ENCODE results near the gene IFT81.
"Not testable (repeated sequence)": the region's sequence is repeated elsewhere in the genome, so short reads cannot be mapped to it uniquely, and the experiment has no call there.

Gene IFT81

GRCh38 chr12:110211639-110212536, 87.7 kb downstream of the IFT81 start:
- not testable (repeated sequence) for DNase-seq

- DNase-seq: no peak
Observed at GRCh38 chr12:110217996-110218674, 94.0 kb downstream of the IFT81 start.

- DNase-seq: no peak
Observed at GRCh38 chr12:110222027-110222426, 97.9 kb downstream of the IFT81 start.

- no peak for DNase-seq
Observed at GRCh38 chr12:110222433-110222832, 98.3 kb downstream of the IFT81 start.

GRCh38 chr12:110223777-110224378, 99.7 kb downstream of the IFT81 start:
- DNase-seq: no peak

- no peak for DNase-seq
Observed at GRCh38 chr12:110224379-110225304, 100.5 kb downstream of the IFT81 start.

GRCh38 chr12:110227138-110227537, 103.0 kb downstream of the IFT81 start:
- DNase-seq: no peak

- not testable (repeated sequence) for DNase-seq
Observed at GRCh38 chr12:110228348-110228747, 104.2 kb downstream of the IFT81 start.

- no peak for DNase-seq
Observed at GRCh38 chr12:110228756-110229155, 104.6 kb downstream of the IFT81 start.

GRCh38 chr12:110229409-110229808, 105.3 kb downstream of the IFT81 start:
- no peak for DNase-seq

GRCh38 chr12:110230655-110231054, 106.5 kb downstream of the IFT81 start:
- DNase-seq: no peak

- DNase-seq: no peak
Observed at GRCh38 chr12:110233212-110233903, 109.2 kb downstream of the IFT81 start.

GRCh38 chr12:110234331-110234751, 110.2 kb downstream of the IFT81 start:
- DNase-seq: no peak

GRCh38 chr12:110234755-110235154, 110.6 kb downstream of the IFT81 start:
- DNase-seq: no peak

GRCh38 chr12:110235383-110235782, 111.2 kb downstream of the IFT81 start:
- DNase-seq: no peak

GRCh38 chr12:110243227-110243626, 119.1 kb downstream of the IFT81 start:
- no peak for DNase-seq

GRCh38 chr12:110244372-110244771, 120.2 kb downstream of the IFT81 start:
- no peak for DNase-seq

GRCh38 chr12:110244829-110245228, 120.7 kb downstream of the IFT81 start:
- no peak for DNase-seq

- DNase-seq: peak; percentile 39
Observed at GRCh38 chr12:110245369-110245772, 121.2 kb downstream of the IFT81 start.

GRCh38 chr12:110246636-110247339, 122.6 kb downstream of the IFT81 start:
- DNase-seq: no peak

All from stimulated activated naive CD4-positive, alpha-beta T cell treated with Interleukin-2 at 50 U/mL for 16 hours (primary cell).